Sigmoid colon (tissue), 4 donors: ENCODE measurements around the gene WDR19.
"Not testable (repeated sequence)": the region's sequence is repeated elsewhere in the genome, so short reads cannot be mapped to it uniquely, and the experiment has no call there.

Experiments
- EP300 ChIP-seq, 4 donors: sonication (generic); formaldehyde crosslinking; IDR thresholded peaks; one replicate each; pipeline ENCODE4 v1.6.1; 2017; ENCODE audit warnings: antibody characterized with exemption in 4 of 4
- POLR2A ChIP-seq, 2 donors: fragments of 450-650 bp; IDR thresholded peaks; one replicate each; pipeline ENCODE4 v1.6.1; 2016; ENCODE audit warnings: antibody characterized with exemption in 2 of 2, mild to moderate bottlenecking in 2 of 2, moderate library complexity in 2 of 2
- POLR2AphosphoS5 ChIP-seq, 4 donors: sonication (generic); formaldehyde crosslinking; IDR thresholded peaks; one replicate each; pipeline ENCODE4 v1.6.1; 2017; ENCODE audit warnings: antibody characterized with exemption in 4 of 4
- TF ChIP-seq, protein P1 (sequence below), 4 experiments: fragments of 450-650 bp in 3 of 4; fragments of 200-600 bp in 1 of 4; IDR thresholded peaks; one replicate each; pipeline ENCODE4 v1.5.1; 2016 to 2019; ENCODE audit warnings: antibody characterized with exemption in 4 of 4, mild to moderate bottlenecking in 3 of 4, moderate library complexity in 2 of 4

DNA sequence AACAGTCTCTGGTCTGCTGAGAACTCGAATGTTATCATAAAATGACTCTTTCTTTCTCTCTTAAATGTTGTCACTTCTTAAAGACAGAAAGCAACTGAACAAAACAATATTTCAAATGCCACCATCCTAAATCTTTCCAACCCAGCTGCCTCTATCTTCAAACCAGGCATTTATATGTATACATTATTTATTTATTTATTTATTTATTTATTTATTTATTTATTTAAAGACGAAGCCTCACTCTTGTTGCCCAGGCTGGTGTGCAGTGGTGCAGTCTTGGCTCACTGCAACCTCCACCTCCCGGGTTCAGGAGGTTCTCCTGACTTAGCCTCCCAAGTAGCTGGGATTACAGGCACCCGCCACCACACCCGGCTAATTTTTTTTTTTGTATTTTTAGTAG, 110.1 kb downstream of the WDR19 start:
- TF ChIP-seq POLR2A, POLR2AphosphoS5, EP300 (IDR thresholded peaks at IDR 0.05): not testable (repeated sequence)
- TF ChIP-seq, protein P1, sequence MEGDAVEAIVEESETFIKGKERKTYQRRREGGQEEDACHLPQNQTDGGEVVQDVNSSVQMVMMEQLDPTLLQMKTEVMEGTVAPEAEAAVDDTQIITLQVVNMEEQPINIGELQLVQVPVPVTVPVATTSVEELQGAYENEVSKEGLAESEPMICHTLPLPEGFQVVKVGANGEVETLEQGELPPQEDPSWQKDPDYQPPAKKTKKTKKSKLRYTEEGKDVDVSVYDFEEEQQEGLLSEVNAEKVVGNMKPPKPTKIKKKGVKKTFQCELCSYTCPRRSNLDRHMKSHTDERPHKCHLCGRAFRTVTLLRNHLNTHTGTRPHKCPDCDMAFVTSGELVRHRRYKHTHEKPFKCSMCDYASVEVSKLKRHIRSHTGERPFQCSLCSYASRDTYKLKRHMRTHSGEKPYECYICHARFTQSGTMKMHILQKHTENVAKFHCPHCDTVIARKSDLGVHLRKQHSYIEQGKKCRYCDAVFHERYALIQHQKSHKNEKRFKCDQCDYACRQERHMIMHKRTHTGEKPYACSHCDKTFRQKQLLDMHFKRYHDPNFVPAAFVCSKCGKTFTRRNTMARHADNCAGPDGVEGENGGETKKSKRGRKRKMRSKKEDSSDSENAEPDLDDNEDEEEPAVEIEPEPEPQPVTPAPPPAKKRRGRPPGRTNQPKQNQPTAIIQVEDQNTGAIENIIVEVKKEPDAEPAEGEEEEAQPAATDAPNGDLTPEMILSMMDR (IDR thresholded peaks at IDR 0.05) = not testable (repeated sequence)
